CD14-positive monocyte (primary cell): ENCODE measurements around the gene CAMSAP2. TPM values are rescaled to one million over a fixed set of nuclear protein-coding genes. Genes with fewer than 3 reads are reported as not detected.

Experiments used
- DNase-seq, 3 donors: peaks; one replicate each; pipeline ENCODE4 v3.0.0-alpha.2; 2011 to 2022
- H2AFZ ChIP-seq: 2 replicates; pipeline ENCODE4 v1.6.0; 2012; ENCODE audit warnings: mild to moderate bottlenecking, low read depth, low read length, inconsistent platforms; ENCODE audit not compliant: insufficient read depth, poor library complexity, severe bottlenecking
- H3K27ac ChIP-seq, 2 donors: 1 replicate in 1 of 2; 2 replicates in 1 of 2; pipeline ENCODE4 v1.5.1; 2012 to 2013; ENCODE audit warnings: low read length in 2 of 2, control low read depth in 1 of 2, inconsistent platforms in 1 of 2, low read depth in 1 of 2, mild to moderate bottlenecking in 1 of 2
- H3K27me3 ChIP-seq, 2 donors: one replicate each; pipeline versions ENCODE4 v1.6.0 to v1.6.1; 2011 to 2013; ENCODE audit warnings: low read length in 2 of 2; ENCODE audit not compliant: control insufficient read depth in 2 of 2, insufficient read depth in 2 of 2
- H3K36me3 ChIP-seq, 2 donors: replicated peaks in 1 of 2; 1 replicate in 1 of 2; 2 replicates in 1 of 2; pipeline versions ENCODE4 v1.5.1 to v1.6.1; 2012 to 2013; ENCODE audit warnings: low read length in 2 of 2, control low read depth in 1 of 2, inconsistent platforms in 1 of 2, mild to moderate bottlenecking in 1 of 2; ENCODE audit not compliant: insufficient read depth in 2 of 2, control insufficient read depth in 1 of 2
- H3K4me1 ChIP-seq, 2 donors: 1 replicate in 1 of 2; 2 replicates in 1 of 2; pipeline versions ENCODE4 v1.5.1 to v1.6.1; 2012 to 2013; ENCODE audit warnings: low read length in 2 of 2, control low read depth in 1 of 2, inconsistent platforms in 1 of 2, mild to moderate bottlenecking in 1 of 2, moderate library complexity in 1 of 2; ENCODE audit not compliant: insufficient read depth in 2 of 2, control insufficient read depth in 1 of 2
- H3K4me2 ChIP-seq: replicated peaks from 2 replicates; pipeline ENCODE3; 2012; ENCODE audit warnings: low read length, moderate library complexity, mild to moderate bottlenecking; ENCODE audit not compliant: poor library complexity, severe bottlenecking; ENCODE audit errors: extremely low read depth
- H3K4me3 ChIP-seq, 3 experiments: fragments of 200-600 bp in 1 of 3; sonication (generic) in 1 of 3; replicated peaks in 1 of 3; 1 replicate in 2 of 3; 2 replicates in 1 of 3; pipeline ENCODE4 v1.5.1; 2011 to 2013; ENCODE audit warnings: low read length in 3 of 3, mild to moderate bottlenecking in 3 of 3, control low read depth in 2 of 3, low read depth in 2 of 3, inconsistent platforms in 1 of 3, moderate library complexity in 1 of 3
- H3K79me2 ChIP-seq: 2 replicates; pipeline ENCODE4 v1.6.0; 2012; ENCODE audit warnings: mild to moderate bottlenecking, control low read depth, inconsistent platforms, low read length, moderate library complexity; ENCODE audit not compliant: insufficient read depth
- H3K9ac ChIP-seq: 2 replicates; pipeline ENCODE4 v1.6.0; 2017; ENCODE audit warnings: low read length, mild to moderate bottlenecking; ENCODE audit not compliant: insufficient read depth, poor library complexity, severe bottlenecking
- H3K9me3 ChIP-seq, 2 donors: replicated peaks in 1 of 2; 1 replicate in 1 of 2; 2 replicates in 1 of 2; pipeline versions ENCODE4 v1.5.1 to v1.6.1; 2012 to 2013; ENCODE audit warnings: low read length in 2 of 2, control low read depth in 1 of 2; ENCODE audit not compliant: control insufficient read depth in 1 of 2, insufficient read depth in 1 of 2
- H4K20me1 ChIP-seq: 2 replicates; pipeline ENCODE4 v1.6.0; 2012; ENCODE audit warnings: mild to moderate bottlenecking, low read length, control low read depth, moderate library complexity; ENCODE audit not compliant: insufficient read depth
- H3K27ac Mint-ChIP-seq, 7 donors: one replicate each; pipeline ENCODE4 v1.8.0; 2020; ENCODE audit warnings: mild to moderate bottlenecking in 7 of 7, mixed read lengths in 7 of 7, moderate library complexity in 6 of 7, inconsistent platforms in 2 of 7
- H3K27me3 Mint-ChIP-seq, 3 donors: one replicate each; pipeline ENCODE4 v1.8.0; 2021 to 2022; ENCODE audit warnings: low read depth in 3 of 3, mild to moderate bottlenecking in 3 of 3, mixed read lengths in 3 of 3, moderate library complexity in 3 of 3, inconsistent platforms in 1 of 3
- H3K36me3 Mint-ChIP-seq, 2 donors: one replicate each; pipeline ENCODE4 v1.8.0; 2020; ENCODE audit warnings: mixed read lengths in 2 of 2, inconsistent platforms in 1 of 2, mild to moderate bottlenecking in 1 of 2
- H3K4me1 Mint-ChIP-seq: one replicate; pipeline ENCODE4 v1.8.0; 2020; ENCODE audit warnings: mild to moderate bottlenecking, mixed read lengths
- H3K4me3 Mint-ChIP-seq, 2 donors: one replicate each; pipeline ENCODE4 v1.8.0; 2020; ENCODE audit warnings: mild to moderate bottlenecking in 2 of 2, mixed read lengths in 2 of 2, moderate library complexity in 1 of 2
- H3K9me3 Mint-ChIP-seq, 7 donors: one replicate each; pipeline ENCODE4 v1.8.0; 2020 to 2022; ENCODE audit warnings: mixed read lengths in 7 of 7, mild to moderate bottlenecking in 6 of 7, moderate library complexity in 6 of 7, inconsistent platforms in 2 of 7
- intact Hi-C, 2 donors: fragments of 100-400 bp; cut with micrococcal nuclease; formaldehyde crosslinking; loops; one replicate each; pipeline versions ENCODE4 v1.15.0 to v1.15.1; 2023
- polyA plus RNA-seq, 3 donors: library from polyadenylated mRNA; depleted of rRNA in 1 of 3; unstranded in 2 of 3; stranded (reverse) in 1 of 3; fragments of 300-500 nt in 2 of 3; fragments of >200 nt in 1 of 3; fragmentation: Illumina TruSeq in 2 of 3; gene quantifications; 1 replicate in 2 of 3; 2 replicates in 1 of 3; pipeline ENCODE4 v1.2.3, GENCODE V29; 2012 to 2021
- TF ChIP-seq, protein P1 (sequence below): fragments of 200-600 bp; IDR thresholded peaks from one replicate; pipeline ENCODE4 v1.8.0; 2022; ENCODE audit warnings: antibody characterized with exemption, mild to moderate bottlenecking

Gene CAMSAP2
- polyA plus RNA-seq, 3 donors, result 0.89 to 1.3 (median 0.90) TPM

- Mint-ChIP-seq H3K4me1 (peaks cover 4% of the 10 kb centered on the region), H3K4me3 (no peak overlapping the region), H3K36me3 (no peaks in the 10 kb centered on the region), H3K9me3 (no peaks in the 10 kb centered on the region), H3K27me3 (peaks cover 0 to 4% (median 0%) of the 10 kb centered on the region in 3 donors), H3K27ac (no peak overlapping the region)
- no peaks in the 10 kb centered on the region for H3K79me2 ChIP-seq
- H3K9ac ChIP-seq, result no peak overlapping the region
- no peak overlapping the region for H3K4me2 ChIP-seq
- no peaks in the 10 kb centered on the region for H3K9me3 ChIP-seq
- intact Hi-C loops, result no loop called here
- H3K27me3 ChIP-seq, result no peaks in the 10 kb centered on the region
- no peak overlapping the region for H3K27ac ChIP-seq
- H2AFZ ChIP-seq, result no peak overlapping the region
- no peaks in the 10 kb centered on the region for H3K4me1 ChIP-seq
- TF ChIP-seq, protein P1, sequence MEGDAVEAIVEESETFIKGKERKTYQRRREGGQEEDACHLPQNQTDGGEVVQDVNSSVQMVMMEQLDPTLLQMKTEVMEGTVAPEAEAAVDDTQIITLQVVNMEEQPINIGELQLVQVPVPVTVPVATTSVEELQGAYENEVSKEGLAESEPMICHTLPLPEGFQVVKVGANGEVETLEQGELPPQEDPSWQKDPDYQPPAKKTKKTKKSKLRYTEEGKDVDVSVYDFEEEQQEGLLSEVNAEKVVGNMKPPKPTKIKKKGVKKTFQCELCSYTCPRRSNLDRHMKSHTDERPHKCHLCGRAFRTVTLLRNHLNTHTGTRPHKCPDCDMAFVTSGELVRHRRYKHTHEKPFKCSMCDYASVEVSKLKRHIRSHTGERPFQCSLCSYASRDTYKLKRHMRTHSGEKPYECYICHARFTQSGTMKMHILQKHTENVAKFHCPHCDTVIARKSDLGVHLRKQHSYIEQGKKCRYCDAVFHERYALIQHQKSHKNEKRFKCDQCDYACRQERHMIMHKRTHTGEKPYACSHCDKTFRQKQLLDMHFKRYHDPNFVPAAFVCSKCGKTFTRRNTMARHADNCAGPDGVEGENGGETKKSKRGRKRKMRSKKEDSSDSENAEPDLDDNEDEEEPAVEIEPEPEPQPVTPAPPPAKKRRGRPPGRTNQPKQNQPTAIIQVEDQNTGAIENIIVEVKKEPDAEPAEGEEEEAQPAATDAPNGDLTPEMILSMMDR, result no peak
- no peak for DNase-seq
- no peaks in the 10 kb centered on the region for H4K20me1 ChIP-seq
- no peaks in the 10 kb centered on the region for H3K36me3 ChIP-seq
- no peak overlapping the region for H3K4me3 ChIP-seq
Measured at GRCh38 chr1:200775850-200776249, 37.2 kb downstream of the CAMSAP2 start.

DNA sequence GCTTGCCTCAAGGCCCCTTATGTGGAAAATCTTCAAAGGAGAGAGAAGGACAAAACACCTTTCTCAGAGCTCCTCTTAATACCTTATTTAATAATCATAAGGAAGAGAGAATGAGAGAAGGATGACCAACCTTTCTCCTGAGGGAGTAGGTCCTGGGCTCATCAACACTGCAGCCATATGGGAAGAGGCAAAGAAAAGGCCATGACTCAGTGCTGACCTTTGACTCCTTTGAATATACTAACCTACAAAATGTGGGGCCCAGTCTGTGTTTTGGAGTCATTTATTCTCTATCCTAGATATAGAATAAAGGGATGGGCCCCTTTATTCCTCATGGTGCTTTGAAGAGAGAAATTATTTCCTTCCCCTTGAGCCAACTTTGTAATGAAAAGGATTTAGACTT is 38.3 kb downstream of the CAMSAP2 start:
- Mint-ChIP-seq H3K27ac (no peak overlapping the region), H3K9me3 (no peaks in the 10 kb centered on the region)
- TF ChIP-seq, protein P1, result no peak

More for the DNA sequence above, 38.3 kb downstream of the CAMSAP2 start:
- H2AFZ ChIP-seq, result no peak overlapping the region
- no peak overlapping the region for H3K4me3 Mint-ChIP-seq
- no peaks in the 10 kb centered on the region for H3K79me2 ChIP-seq
- no peaks in the 10 kb centered on the region for H3K9me3 ChIP-seq
- H3K27ac ChIP-seq, result no peak overlapping the region
- no peaks in the 10 kb centered on the region for H3K36me3 Mint-ChIP-seq
- DNase-seq, result no peak
- intact Hi-C loops, result no loop called here
- H3K9ac ChIP-seq, result no peak overlapping the region
- H3K4me3 ChIP-seq, result no peak overlapping the region
- H3K4me1 ChIP-seq, result no peaks in the 10 kb centered on the region
- peaks cover 4% of the 10 kb centered on the region for H3K4me1 Mint-ChIP-seq
- H3K36me3 ChIP-seq, result no peaks in the 10 kb centered on the region
- H3K27me3 Mint-ChIP-seq, result peaks cover 0 to 4% (median 0%) of the 10 kb centered on the region in 3 donors
- no peaks in the 10 kb centered on the region for H4K20me1 ChIP-seq
- no peaks in the 10 kb centered on the region for H3K27me3 ChIP-seq
- H3K4me2 ChIP-seq, result no peak overlapping the region
